Heart left ventricle (tissue), 13 donors: Measurements from ENCODE around the gene TRIAP1.

ENCODE experiments used
- CTCF ChIP-seq, 12 donors: fragments of 200-600 bp; sonication (generic) in 4 of 12; IDR thresholded peaks; one replicate each; pipeline versions ENCODE4 v1.5.0 to v1.8.0; 2018 to 2022; ENCODE audit warnings: antibody characterized with exemption in 12 of 12, mild to moderate bottlenecking in 5 of 12
- POLR2A ChIP-seq, 2 donors: fragments of 450-650 bp; IDR thresholded peaks; one replicate each; pipeline ENCODE4 v1.6.1; 2017; ENCODE audit warnings: antibody characterized with exemption in 2 of 2, mild to moderate bottlenecking in 2 of 2, moderate library complexity in 2 of 2
- donor health status: ischemic (EF 13 %, LVEDD 7.1; RV severe dilation, severe dysfunction).
- donor health status: DM: no; HTN: yes; CAD: no.
- donor health status: DM: no; HTN: no; CAD: no.
- donor health status: ischemic (EF 25% LVEDD 6.9; RV normal size, moderate dysfunction).
- donor health status: ischemic (EF 25% LVEDD 5.7; RV mildly dilated, moderate dysfunction).
- donor health status: ischemic (EF 35%, LVEDD 5.7; RV mildly dilated, moderate dysfunction).
- donor health status: nonischemic (EF 11% LVEDD 7.7; RV severe dilation, severe dysfunction).
- donor health status: DM: yes; HTN: yes; CAD: no.
- donor health status: PGD.
- donor health status: ischemic (EF 29% LVEDD 5.4; RV normal size, mild dysfunction).
- donor health status: nonischemic (EF 23%, LVEDD 6.1; RV moderate dilation, normal function).

- TF ChIP-seq CTCF (IDR thresholded peaks at IDR 0.05) (no peak), POLR2A (IDR thresholded peaks at IDR 0.05) (no peak)
Observed at GRCh38 chr12:120460157-120460556, 14.0 kb upstream of the TRIAP1 start.
